Esophagus squamous epithelium (tissue), 4 donors: ENCODE results near the gene ASTN1.

ENCODE experiments used
- CTCF ChIP-seq, 6 experiments: fragments of 450-650 bp in 4 of 6; fragments of 200-600 bp in 2 of 6; sonication (generic) in 2 of 6; IDR thresholded peaks; one replicate each; pipeline ENCODE4 v1.5.1; 2016 to 2019; ENCODE audit warnings: antibody characterized with exemption in 6 of 6, mild to moderate bottlenecking in 4 of 6, moderate library complexity in 4 of 6
- POLR2A ChIP-seq, 4 donors: fragments of 450-650 bp; IDR thresholded peaks; one replicate each; pipeline ENCODE4 v1.6.1; 2017; ENCODE audit warnings: antibody characterized with exemption in 4 of 4, mild to moderate bottlenecking in 4 of 4, moderate library complexity in 3 of 4

GRCh38 chr1:177211231-177211630 is 46.7 kb upstream of the ASTN1 start:
- no peak for TF ChIP-seq CTCF (IDR thresholded peaks at IDR 0.05)
- no peak for TF ChIP-seq POLR2A (IDR thresholded peaks at IDR 0.05)
